Activated CD4-positive, alpha-beta T cell treated with anti-CD3 and anti-CD28 coated beads, Interleukin-2, amount 10 ng/mL, durations not matched to agents 7 days and 5 days (primary cell): ENCODE measurements around the gene LRSAM1. TPM values are rescaled to one million over a fixed set of nuclear protein-coding genes. Genes with fewer than 3 reads are reported as not detected.

Experiments used
- CTCF ChIA-PET: fragments of 350-600 bp; sonication (Branson Sonifier 250); formaldehyde crosslinking; loops from one replicate; lab custom pipeline; 2021; ENCODE audit warnings: antibody characterized with exemption; lab: Charles Lee
- POLR2A ChIA-PET: fragments of 350-600 bp; sonication (Branson Sonifier 250); formaldehyde crosslinking; loops from one replicate; lab custom pipeline; 2021; ENCODE audit warnings: antibody characterized with exemption; lab: Charles Lee
- DNase-seq: peaks from one replicate; pipeline ENCODE4 v3.0.0-alpha.2; 2020
- H3K27ac Mint-ChIP-seq: one replicate; pipeline ENCODE4 v1.8.0; 2021; ENCODE audit warnings: mild to moderate bottlenecking, moderate library complexity, mixed read lengths
- H3K27me3 Mint-ChIP-seq: one replicate; pipeline ENCODE4 v1.8.0; 2021; ENCODE audit warnings: mixed read lengths
- H3K36me3 Mint-ChIP-seq: one replicate; pipeline ENCODE4 v1.8.0; 2021; ENCODE audit warnings: low read depth, mixed read lengths
- H3K4me1 Mint-ChIP-seq: one replicate; pipeline ENCODE4 v1.8.0; 2021; ENCODE audit warnings: mixed read lengths
- H3K4me3 Mint-ChIP-seq: one replicate; pipeline ENCODE4 v1.8.0; 2021; ENCODE audit warnings: mild to moderate bottlenecking, moderate library complexity, mixed read lengths
- H3K9me3 Mint-ChIP-seq: one replicate; pipeline ENCODE4 v1.8.0; 2021; ENCODE audit warnings: mixed read lengths
- total RNA-seq, 2 experiments: library from RNA; stranded (reverse); gene quantifications; one replicate each; pipeline ENCODE4 v1.2.3, GENCODE V29; 2021

LRSAM1 gene
- 10 to 100 TPM; 13.3 to 13.6 TPM for total RNA-seq

- DNase-seq, result peak; percentile 98
- H3K36me3 Mint-ChIP-seq, result peaks cover 50% of the 10 kb centered on the region
- peak within 1 kb of the TSS; percentile 86 for H3K4me3 Mint-ChIP-seq
- ChIA-PET CTCF (interaction anchor here (0.6 to 2.1 kb wide), 4 partner anchors 15 to 284 kb away, joined by 5 to 7 read pairs (median 6); partner anchors contain the start of gene TOR2A), POLR2A (interaction anchor here (0.7 to 1.5 kb wide), 3 partner anchors 63 to 645 kb away, joined by 3 to 4 read pairs (median 3); no protein-coding TSS in a partner anchor)
- H3K4me1 Mint-ChIP-seq, result peaks cover 43% of the 10 kb centered on the region
- peak within 1 kb of the TSS; percentile 98 for H3K27ac Mint-ChIP-seq
- H3K27me3 Mint-ChIP-seq, result no peaks in the 10 kb centered on the region
- H3K9me3 Mint-ChIP-seq, result peaks cover 4% of the 10 kb centered on the region
Observed at GRCh38 chr9:127450830-127451607, at the start of gene LRSAM1, which contains the start of gene RPL12. Gene LRSAM1, plus strand, starts transcription at chr9:127451510. Its CDS starts 3,018 bp downstream, at chr9:127454528. Gene RPL12, minus strand, starts transcription at chr9:127451406. Its CDS starts 89 bp downstream, at chr9:127451317.

- CTCF ChIA-PET, result no interaction called here
- peaks cover 6% of the 10 kb centered on the region for H3K4me1 Mint-ChIP-seq
- no peaks in the 10 kb centered on the region for H3K9me3 Mint-ChIP-seq
- POLR2A ChIA-PET, result no interaction called here
- H3K36me3 Mint-ChIP-seq, result no peaks in the 10 kb centered on the region
- peaks cover 32% of the 10 kb centered on the region for H3K27me3 Mint-ChIP-seq
- H3K27ac Mint-ChIP-seq, result no peak overlapping the region
- no peak for DNase-seq
- H3K4me3 Mint-ChIP-seq, result no peak overlapping the region
Observed at GRCh38 chr9:127402401-127403090, 48.8 kb upstream of the LRSAM1 start.

- no peak overlapping the region for H3K4me3 Mint-ChIP-seq
- ChIA-PET POLR2A (no interaction called here), CTCF (no interaction called here)
- H3K27ac Mint-ChIP-seq, result no peak overlapping the region
- H3K9me3 Mint-ChIP-seq, result no peaks in the 10 kb centered on the region
- DNase-seq, result no peak
- H3K27me3 Mint-ChIP-seq, result peaks cover 27% of the 10 kb centered on the region
- no peaks in the 10 kb centered on the region for H3K4me1 Mint-ChIP-seq
- no peaks in the 10 kb centered on the region for H3K36me3 Mint-ChIP-seq
Observed at GRCh38 chr9:127403507-127404192, 47.7 kb upstream of the LRSAM1 start.

- H3K27me3 Mint-ChIP-seq, result peaks cover 20% of the 10 kb centered on the region
- H3K9me3 Mint-ChIP-seq, result no peaks in the 10 kb centered on the region
- ChIA-PET CTCF (no interaction called here), POLR2A (no interaction called here)
- no peak for DNase-seq
- H3K4me3 Mint-ChIP-seq, result no peak overlapping the region
- H3K4me1 Mint-ChIP-seq, result no peaks in the 10 kb centered on the region
- no peak overlapping the region for H3K27ac Mint-ChIP-seq
- no peaks in the 10 kb centered on the region for H3K36me3 Mint-ChIP-seq
Observed at GRCh38 chr9:127404631-127405030, 46.7 kb upstream of the LRSAM1 start.

GRCh38 chr9:127405344-127406125 lies 45.8 kb upstream of the LRSAM1 start:
- Mint-ChIP-seq H3K27ac (no peak overlapping the region), H3K4me3 (no peak overlapping the region), H3K9me3 (no peaks in the 10 kb centered on the region), H3K4me1 (no peaks in the 10 kb centered on the region), H3K36me3 (no peaks in the 10 kb centered on the region), H3K27me3 (peaks cover 15% of the 10 kb centered on the region)
- ChIA-PET CTCF (interaction anchor here (1.4 kb wide), 1 partner anchor 8 kb away, joined by 4 read pairs; the partner anchor contains the start of gene SLC2A8), POLR2A (no interaction called here)
- no peak for DNase-seq

GRCh38 chr9:127406799-127407491 lies 44.4 kb upstream of the LRSAM1 start:
- H3K4me3 Mint-ChIP-seq, result no peak overlapping the region
- H3K9me3 Mint-ChIP-seq, result no peaks in the 10 kb centered on the region
- ChIA-PET CTCF (interaction anchor here (1.1 to 1.4 kb wide), 2 partner anchors 8 to 10 kb away, joined by 3 to 4 read pairs; partner anchors contain the start of gene SLC2A8), POLR2A (no interaction called here)
- H3K27me3 Mint-ChIP-seq, result peaks cover 17% of the 10 kb centered on the region
- no peaks in the 10 kb centered on the region for H3K36me3 Mint-ChIP-seq
- no peaks in the 10 kb centered on the region for H3K4me1 Mint-ChIP-seq
- H3K27ac Mint-ChIP-seq, result no peak overlapping the region
- no peak for DNase-seq

GRCh38 chr9:127407492-127407843 lies 43.8 kb upstream of the LRSAM1 start:
- Mint-ChIP-seq H3K4me1 (no peaks in the 10 kb centered on the region), H3K36me3 (no peaks in the 10 kb centered on the region), H3K27me3 (peaks cover 17% of the 10 kb centered on the region), H3K9me3 (no peaks in the 10 kb centered on the region), H3K27ac (no peak overlapping the region), H3K4me3 (no peak overlapping the region)
- no peak for DNase-seq
- CTCF ChIA-PET, result interaction anchor here (0.6 to 1.1 kb wide), 3 partner anchors 8 to 474 kb away, joined by 3 to 7 read pairs (median 4); no protein-coding TSS in a partner anchor
- POLR2A ChIA-PET, result no interaction called here

- CTCF ChIA-PET, result no interaction called here
- Mint-ChIP-seq H3K27ac (no peak overlapping the region), H3K36me3 (no peaks in the 10 kb centered on the region), H3K4me1 (no peaks in the 10 kb centered on the region), H3K27me3 (peaks cover 32% of the 10 kb centered on the region), H3K4me3 (no peak overlapping the region), H3K9me3 (no peaks in the 10 kb centered on the region)
- POLR2A ChIA-PET, result no interaction called here
- DNase-seq, result no peak
Observed at GRCh38 chr9:127411122-127411521, 40.2 kb upstream of the LRSAM1 start.

GRCh38 chr9:127415141-127415540 lies 36.2 kb upstream of the LRSAM1 start:
- ChIA-PET CTCF (no interaction called here), POLR2A (no interaction called here)
- Mint-ChIP-seq H3K27me3 (peaks cover 31% of the 10 kb centered on the region), H3K27ac (no peak overlapping the region), H3K36me3 (no peaks in the 10 kb centered on the region), H3K4me3 (no peak overlapping the region), H3K9me3 (no peaks in the 10 kb centered on the region), H3K4me1 (no peaks in the 10 kb centered on the region)
- DNase-seq, result no peak

- Mint-ChIP-seq H3K36me3 (no peaks in the 10 kb centered on the region), H3K27ac (no peak overlapping the region), H3K4me3 (no peak overlapping the region), H3K27me3 (peaks cover 31% of the 10 kb centered on the region), H3K4me1 (no peaks in the 10 kb centered on the region), H3K9me3 (no peaks in the 10 kb centered on the region)
- ChIA-PET POLR2A (no interaction called here), CTCF (no interaction called here)
- DNase-seq, result no peak
Observed at GRCh38 chr9:127415657-127416056, 35.7 kb upstream of the LRSAM1 start.

GRCh38 chr9:127417131-127418036 lies 33.9 kb upstream of the LRSAM1 start:
- H3K4me3 Mint-ChIP-seq, result no peak overlapping the region
- no peaks in the 10 kb centered on the region for H3K36me3 Mint-ChIP-seq
- H3K9me3 Mint-ChIP-seq, result no peaks in the 10 kb centered on the region
- no peaks in the 10 kb centered on the region for H3K4me1 Mint-ChIP-seq
- H3K27ac Mint-ChIP-seq, result no peak overlapping the region
- POLR2A ChIA-PET, result no interaction called here
- H3K27me3 Mint-ChIP-seq, result peaks cover 22% of the 10 kb centered on the region
- no peak for DNase-seq
- CTCF ChIA-PET, result interaction anchor here (0.9 to 1.2 kb wide), 3 partner anchors 20 to 38 kb away, joined by 3 to 4 read pairs (median 3); partner anchors contain the start of gene SLC2A8
